HG03045 (cell line): ENCODE measurements around the gene IFT122.
"Not testable (repeated sequence)": the region's sequence is repeated elsewhere in the genome, so short reads cannot be mapped to it uniquely, and the experiment has no call there.

Experiments
- ATAC-seq: cut with Tn5 transposase; IDR thresholded peaks from one replicate; pipeline ENCODE4 v1.9.1; 2021; ENCODE audit warnings: mild to moderate bottlenecking, moderate library complexity; ENCODE audit not compliant: unreplicated experiment

The IFT122 gene

DNA sequence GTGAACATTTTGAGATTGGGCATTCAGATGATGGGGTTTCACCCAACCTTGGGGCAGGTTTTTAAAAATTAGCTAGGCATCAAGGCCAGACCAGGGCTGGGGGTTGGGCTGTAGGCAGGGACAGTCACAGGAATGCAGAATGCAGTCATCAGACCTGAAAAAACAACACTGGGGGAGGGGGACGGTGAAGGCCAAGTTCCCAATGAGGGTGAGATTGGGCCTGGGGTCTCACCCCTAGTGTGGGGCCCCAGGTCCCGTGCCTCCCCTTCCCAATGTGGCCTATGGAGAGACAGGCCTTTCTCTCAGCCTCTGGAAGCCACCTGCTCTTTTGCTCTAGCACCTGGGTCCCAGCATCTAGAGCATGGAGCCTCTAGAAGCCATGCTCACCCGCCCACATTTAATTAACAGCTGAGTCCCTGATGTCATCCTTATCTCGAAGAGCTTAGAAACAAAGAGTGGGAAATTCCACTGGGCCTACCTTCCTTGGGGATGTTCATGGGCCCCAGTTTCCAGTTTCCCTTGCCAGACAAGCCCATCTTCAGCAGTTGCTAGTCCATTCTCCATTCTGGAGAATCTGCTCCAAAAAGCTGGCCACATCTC is 94.5 kb downstream of the IFT122 start:
- no peak for ATAC-seq

DNA sequence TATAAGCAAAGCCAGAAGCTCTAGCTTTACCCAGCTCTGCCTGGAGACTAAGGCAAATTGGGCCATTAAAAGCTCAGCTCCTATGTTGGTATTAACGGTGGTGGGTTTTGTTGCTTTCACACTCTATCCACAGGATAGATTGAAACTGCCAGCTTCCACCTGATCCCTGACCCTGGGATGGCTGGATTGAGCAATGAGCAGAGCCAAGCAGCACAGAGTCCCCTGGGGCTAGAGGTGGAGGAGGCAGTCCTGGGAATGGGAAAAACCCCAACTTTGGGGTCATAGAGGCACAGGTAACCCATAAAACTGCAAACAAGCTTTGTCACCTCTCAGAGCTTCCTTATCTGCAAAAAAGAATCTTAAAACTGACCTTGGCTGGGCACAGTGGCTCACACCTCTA is 95.1 kb downstream of the IFT122 start:
- no peak for ATAC-seq

DNA sequence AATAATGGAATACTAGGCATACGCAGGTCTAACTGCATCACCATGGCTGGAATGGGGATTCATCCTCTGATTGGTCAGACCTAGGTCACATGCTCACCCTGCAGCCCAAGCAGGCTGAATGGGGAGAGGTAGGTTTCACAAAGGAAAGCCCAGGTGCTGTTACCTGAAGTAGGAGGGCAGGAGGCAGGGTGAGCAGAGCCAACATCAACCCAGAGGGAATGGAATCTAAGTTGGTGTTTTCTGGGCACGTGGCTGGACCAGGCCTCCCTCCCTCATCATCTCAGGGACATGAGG is 96.3 kb downstream of the IFT122 start:
- ATAC-seq: no peak

DNA sequence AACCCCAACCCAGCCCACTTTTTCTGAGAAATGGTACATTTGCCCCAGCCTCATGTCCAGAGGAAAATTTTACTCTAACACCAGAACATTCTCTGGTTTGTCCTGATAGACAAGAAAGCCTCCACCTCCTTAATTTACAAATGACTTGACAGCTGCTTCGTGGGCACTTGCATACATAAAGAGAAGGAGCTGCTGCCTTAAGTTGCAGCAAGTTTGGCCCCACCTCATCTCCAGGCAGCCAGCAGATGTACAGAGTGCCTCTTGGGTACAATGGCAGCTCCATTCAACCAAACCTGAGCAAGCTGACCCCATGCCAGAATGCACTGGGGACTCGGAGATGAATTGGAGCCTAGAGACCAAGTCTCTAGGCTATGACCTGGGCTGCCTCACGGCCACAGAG is 96.8 kb downstream of the IFT122 start:
- ATAC-seq: no peak

DNA sequence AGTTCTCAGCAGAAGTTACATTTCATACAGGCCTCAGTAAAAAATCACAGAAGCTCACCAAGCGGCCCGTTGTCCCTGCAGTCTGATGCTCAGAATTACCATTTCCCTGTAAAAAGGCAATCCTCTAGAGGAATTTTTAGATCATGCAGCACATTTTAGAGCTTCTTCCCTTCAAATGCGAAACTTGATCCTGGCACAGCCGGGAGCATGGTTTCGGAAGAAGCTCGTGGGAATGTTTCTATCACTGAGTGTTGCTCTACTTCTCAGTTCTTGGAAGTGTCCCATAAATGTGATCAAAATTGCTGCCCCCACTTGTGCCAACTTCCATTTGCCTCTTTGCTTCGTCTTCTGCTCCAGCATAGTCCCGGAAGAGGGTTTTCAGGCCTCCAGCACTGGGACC is 99.2 kb downstream of the IFT122 start:
- no peak for ATAC-seq

DNA sequence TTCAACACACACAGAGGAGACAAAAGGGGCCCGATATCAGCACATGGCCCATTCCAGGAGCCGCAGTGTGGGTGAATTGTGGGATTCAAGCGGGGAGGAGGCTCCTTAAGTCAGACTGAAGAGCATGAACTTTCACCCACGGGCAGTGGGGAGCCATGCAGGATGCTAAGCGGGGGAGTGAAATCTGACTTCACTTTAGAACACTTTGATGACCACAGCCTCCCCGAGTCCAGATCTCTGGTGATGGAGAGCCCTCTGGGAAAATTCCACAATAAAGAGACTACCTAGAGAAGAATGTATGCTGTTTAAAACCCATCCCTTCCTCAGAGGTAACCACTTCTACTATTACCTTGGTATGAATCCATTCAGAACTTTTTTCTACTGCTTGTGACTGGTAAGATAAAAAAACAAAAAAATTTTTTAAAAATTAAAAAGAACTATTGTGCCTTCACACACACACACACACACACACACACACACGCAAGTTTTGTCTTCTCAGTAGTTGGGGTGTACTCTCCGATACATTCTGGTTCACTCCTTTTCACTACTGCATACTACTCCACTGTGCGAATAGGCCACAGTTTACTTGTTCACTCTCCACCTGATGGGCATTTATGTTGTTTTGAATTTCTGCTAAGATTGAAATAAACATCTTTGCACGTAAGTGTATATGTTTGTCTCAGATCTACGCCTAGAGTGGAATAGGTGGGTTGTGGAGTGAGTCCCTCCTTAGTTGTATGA is 100.9 kb downstream of the IFT122 start:
- no peak for ATAC-seq

DNA sequence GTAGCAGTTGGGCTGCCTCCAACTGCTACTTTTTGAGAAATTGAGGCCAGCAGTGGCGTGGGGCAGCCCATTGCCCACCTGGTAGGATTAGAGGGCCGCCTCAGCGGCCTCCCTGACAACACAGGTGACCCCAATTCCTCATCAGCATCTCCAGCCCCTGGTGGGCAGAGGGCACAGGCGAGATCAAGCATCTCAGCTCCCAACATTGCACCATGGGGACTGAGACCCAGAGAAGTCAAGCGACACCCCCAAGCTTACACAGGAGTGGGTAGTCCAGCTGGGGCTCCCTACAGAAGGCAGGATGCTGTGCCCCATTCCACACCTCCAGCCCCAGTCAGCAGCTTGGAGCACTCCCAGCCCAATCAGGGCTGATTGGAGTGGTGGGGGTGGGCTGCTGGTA is 102.7 kb downstream of the IFT122 start:
- no peak for ATAC-seq

DNA sequence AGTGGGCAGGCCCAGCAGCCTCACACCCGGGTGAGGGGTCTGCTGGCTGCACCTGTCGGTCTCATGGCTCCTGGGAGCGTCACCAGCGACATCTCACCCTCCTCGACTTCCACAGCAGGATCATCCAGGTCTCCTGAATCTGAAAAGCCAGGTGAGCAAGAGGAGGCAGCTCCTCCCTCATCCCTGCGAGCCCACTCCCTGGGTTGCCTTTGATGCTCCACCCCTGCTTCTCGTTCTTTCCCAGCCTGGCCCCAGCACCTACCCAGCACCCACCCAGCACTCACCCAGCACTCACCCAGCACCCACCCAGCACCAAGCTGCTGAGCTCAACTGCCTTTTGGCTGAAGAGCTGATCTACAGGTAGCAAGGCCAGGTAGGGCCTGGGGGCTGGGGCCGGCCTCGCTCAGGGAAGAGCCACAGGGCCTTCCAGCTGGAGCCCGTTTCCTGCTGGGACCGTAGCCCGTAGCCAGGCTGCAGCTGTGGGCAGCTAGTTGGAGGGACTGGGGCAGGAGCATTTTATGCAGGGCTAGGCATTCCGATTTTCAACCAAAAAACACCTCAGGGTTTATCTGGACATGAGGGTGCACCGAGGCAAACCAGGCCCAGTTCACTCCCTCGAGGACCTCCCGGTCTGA is 103.2 kb downstream of the IFT122 start, which contains the start of gene H1-8:
TSS of gene H1-8 (plus strand) at position 20 of the 635 bp plus-strand sequence. CDS start at position 64, 44 bp downstream.
- ATAC-seq: no peak

DNA sequence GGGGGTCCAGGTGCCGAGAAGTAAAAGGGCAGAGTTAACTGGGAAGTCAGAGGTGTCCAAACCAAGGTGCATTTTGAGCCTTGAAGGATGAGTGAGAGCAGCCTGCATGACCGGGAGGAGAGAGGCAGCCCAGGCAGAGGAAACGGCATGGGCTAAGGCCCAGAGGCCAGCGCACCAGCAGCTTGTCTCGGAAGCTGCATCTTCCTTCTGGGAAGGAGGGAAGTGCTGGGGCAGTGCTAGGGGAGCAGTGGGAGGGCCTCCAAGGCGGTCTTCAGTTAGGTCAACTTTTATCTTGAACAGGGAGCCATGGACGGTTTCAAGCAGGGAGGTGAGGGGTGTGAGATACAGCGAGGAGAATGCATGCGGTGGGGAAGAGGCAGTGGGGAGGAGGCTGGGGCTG is 104.0 kb downstream of the IFT122 start:
- no peak for ATAC-seq

DNA sequence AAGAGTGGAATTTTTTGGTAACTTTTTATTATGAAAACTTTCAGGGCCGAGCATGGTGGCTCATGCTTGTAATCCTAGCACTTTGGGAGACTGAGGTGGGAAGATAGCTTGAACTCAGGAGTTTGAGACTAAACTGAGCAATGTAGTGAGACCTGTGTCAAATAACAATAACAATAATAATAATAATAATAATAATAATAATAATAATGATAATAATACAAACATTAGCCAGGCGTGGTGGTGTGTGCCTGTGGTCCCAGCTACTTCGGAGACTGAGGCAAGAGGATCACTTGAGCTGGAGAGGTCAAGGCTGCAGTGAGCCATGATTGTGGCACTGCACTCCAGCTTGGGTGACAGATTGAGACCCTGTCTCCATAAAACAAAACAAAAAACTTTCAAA is 105.9 kb downstream of the IFT122 start:
- not testable (repeated sequence) for ATAC-seq

DNA sequence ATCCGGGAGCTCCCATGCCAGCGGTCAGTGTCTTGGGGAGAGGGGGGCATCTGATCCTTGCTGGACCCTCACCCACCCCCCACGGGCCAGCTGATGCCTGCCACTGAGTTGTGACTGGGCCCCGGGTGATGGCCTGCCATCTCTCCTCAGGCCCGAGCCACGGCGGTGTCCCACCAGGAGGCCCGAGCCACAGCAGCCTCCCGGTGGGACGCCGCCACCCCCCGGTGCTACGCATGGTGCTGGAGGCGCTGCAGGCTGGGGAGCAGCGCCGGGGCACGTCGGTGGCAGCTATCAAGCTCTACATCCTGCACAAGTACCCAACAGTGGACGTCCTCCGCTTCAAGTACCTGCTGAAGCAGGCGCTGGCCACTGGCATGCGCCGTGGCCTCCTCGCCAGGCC is 107.2 kb downstream of the IFT122 start:
- no peak for ATAC-seq

DNA sequence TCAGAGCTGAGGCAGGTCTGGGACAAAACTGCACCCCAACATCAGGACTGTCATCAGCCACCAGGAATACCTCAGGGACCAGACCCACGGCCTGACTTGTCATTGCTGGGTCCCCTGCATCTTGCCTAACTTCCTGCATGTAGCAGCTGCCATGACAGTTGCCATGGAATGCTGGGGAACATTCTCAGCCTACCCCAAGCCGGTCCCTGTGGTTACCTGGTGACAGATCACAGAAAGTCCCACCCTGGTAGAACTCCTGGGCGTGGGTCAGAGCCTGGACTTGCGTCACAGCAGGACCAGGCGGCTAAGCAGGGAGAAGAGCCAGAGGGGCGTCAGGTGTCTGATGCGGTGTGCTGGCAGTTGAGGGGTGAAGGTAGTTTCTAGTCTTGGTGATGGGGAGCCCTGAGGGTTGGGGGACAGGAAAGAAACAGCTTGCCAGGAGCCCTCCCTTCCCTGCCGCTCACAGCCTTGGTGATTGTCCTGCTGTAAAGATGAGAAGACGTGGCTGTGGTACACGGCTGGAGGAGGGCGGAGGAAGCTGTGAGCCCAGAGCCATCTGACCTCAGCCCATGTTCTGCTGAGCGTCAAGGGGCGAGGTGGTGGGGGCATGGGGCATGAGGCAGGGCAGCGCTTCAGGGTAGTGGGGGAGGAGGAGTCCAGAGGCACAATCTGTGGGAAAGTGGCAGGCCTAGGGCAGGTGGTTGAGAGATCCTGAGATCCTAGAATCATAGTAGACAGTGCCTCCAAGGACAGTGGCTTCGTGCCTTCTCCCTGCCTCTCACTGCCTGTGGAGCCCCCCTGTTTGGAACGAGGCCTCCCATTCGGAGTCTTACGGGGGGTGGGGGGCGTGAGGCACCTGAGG is 108.3 kb downstream of the IFT122 start:
- no peak for ATAC-seq

DNA sequence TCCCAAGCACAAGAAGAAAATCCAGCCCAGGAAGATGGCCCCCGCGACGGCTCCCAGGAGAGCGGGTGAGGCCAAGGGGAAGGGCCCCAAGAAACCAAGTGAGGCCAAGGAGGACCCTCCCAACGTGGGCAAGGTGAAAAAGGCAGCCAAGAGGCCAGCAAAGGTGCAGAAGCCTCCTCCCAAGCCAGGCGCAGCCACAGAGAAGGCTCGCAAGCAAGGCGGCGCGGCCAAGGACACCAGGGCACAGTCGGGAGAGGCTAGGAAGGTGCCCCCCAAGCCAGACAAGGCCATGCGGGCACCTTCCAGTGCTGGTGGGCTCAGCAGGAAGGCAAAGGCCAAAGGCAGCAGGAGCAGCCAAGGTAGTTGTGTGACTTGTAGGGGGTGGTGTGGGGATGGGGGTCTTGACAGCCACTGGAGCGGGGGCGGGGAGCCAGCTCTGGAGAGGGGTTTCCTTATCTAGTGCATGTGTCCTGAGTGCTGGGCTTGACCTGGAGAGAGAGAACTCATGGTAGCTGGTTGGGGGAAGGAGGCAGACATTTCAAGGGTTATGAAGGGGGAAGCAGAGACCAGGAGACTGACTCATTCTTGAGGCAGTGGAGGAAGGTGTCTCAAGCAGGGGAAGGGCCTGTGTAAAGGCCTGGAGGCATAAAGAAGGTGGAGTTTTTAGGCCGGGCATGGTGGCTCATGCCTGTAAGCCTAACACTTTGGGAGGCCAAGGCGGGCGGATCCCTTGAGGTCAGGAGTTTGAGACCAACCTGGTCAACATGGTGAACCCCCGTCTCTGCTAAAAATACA is 109.2 kb downstream of the IFT122 start:
- ATAC-seq: no peak

DNA sequence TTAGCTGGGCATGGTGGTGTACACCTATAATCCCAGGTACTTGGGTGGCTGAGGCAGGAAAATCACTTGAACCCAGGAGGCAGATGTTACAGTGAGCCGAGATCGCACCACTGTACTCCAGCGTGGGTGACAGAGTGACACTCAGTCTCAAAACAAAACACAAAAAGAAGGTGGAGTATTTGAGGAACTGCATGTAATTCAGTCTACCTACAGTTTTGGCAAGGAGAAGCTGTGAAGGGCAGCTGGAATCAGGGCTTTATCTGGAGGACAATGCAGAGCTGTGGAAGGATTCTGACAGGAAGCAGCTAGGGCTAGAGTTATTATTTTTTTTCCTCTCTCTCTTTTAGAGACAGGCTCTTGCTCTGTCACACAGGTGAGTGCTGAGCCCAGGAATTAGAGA is 109.8 kb downstream of the IFT122 start:
- ATAC-seq: no peak

DNA sequence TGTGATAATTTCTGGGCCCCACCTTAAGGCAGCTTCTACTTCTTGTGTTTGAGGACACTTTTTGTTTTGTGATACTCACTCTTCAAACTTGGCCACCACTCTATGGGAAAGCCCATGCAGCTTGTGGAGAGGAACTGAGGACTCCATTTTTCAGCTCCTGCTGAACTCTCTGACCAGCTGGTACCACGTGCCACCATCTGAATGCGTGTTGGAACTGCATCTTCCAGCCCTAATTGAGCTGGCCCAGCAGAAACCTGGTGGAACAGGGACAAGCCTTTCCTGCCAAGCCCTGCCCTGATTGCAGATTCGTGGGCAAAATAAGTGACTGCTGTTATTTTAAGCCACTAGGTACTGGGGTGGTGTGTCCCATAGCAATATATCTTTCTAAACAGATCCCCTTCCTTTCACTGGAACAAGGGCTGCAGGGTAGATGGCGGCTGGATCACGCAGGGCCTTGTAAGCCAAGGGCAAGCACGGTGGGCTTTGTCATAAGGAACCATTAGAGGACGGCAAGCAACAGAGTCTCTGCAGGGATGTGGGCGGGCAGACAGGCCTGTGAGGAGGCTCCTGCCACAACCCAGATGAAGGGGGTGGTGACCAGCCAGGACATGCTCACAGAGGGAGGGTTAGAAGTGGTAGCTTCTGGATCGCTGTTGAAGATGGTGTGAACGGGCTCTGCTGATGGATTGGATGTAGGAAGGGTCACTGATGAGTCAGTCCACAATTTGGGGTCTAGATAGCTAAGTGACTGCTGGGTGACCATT is 112.4 kb downstream of the IFT122 start:
- ATAC-seq: no peak

DNA sequence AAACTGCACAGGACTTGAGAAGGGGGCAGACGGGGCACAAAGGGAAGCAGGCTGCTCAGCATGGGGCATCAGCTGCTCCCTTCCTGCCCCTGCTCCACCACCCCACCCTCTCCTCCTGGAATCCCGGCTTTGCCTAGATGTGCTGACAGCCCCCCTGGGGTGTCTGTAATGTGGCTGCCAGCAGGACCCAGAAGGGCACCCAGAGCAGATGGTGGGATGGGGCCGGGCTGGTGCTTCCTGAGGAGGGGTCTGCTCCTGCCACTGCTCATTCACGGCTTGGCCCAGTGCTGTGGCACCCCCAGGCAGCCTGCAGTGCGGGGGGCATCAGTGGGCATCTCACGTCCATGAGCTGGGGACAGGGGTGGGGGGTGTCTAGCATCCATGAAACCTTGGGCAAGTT is 113.1 kb downstream of the IFT122 start:
- no peak for ATAC-seq

DNA sequence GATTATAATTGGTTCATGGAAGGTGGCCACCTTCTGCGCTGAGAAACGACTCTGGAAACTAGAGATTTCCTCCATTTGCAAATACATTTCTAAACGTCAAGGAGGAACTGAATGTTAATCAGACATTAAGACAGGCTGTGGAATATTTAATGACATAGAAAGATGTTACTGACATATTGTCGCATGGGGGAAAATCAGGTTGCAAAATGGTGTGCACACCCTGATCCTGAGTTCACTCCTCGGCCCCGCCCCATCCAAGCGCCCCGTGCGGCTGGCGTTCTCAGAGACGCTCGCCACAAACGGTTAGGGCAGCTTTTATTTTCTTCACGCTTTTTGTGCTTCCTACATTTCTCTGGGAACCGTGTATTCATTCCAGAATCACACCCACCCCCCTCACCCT is 113.7 kb downstream of the IFT122 start:
- no peak for ATAC-seq

DNA sequence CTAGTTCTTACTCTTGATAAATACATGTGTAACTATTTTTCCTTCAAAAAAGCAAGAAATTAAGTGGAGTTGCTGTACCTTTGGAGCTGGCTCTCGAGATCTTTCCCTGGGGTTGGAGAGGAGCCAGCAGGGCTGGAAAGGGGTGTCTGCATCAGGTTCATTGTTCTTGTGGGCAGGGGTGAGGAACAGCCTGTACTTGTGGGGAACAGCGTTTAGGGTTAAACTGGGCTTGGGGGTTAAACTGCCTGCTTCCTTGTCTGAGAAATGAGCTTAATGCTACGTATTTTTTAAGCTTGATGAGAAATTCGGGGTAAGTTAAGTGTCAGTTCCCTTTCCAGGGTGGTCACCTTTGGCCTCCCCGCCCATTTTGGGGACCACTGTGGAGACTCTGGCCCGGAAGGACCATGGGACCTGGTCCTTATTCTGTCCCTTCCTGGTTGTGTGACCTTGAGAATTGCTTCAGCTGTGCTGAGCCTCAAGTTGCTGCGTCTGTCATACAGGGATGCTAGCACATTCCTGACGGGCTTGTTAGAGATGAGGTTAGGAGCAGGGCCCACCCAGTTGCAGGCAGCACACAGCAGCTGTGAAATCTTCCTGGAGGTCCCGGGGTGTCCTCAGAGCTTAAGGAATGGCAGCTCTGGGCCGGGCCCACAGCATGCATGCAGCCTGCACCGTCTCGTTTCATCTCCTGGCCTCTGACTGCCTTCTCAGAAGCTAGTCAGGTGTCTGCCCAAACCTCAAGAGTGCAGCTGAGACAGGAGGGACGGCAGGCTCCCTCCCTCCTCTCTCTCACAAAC is 114.5 kb downstream of the IFT122 start:
- no peak for ATAC-seq

DNA sequence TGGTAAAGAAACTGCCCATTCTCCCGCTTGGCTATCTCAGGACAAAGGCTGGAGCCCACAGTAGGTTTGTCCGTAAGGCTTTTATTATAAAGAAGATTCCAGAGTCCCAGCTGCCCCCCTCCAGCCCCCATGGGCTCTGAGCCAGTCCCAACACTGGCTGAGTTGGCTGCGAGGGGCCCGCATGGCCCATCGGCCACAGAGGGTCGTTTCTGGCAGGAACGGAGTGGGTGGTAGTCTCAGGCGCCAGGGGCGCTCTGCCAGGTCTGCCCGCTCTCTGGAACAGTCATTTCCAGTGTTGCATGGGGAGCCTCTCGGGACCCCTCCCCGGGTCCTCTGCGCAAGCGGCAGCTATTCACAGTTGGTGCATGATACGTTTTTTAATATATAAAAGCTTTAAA is 115.1 kb downstream of the IFT122 start:
- ATAC-seq: no peak
